HL-60 (cell line): ENCODE measurements around the gene NCBP3.

ENCODE experiments used
- GABPA ChIP-seq: IDR thresholded peaks from 2 replicates; pipeline ENCODE4 v1.6.1; 2012; ENCODE audit warnings: low read depth
- POLR2AphosphoS5 ChIP-seq: IDR thresholded peaks from 2 replicates; pipeline ENCODE4 v1.6.1; 2012; ENCODE audit warnings: low read depth
- SPI1 ChIP-seq: IDR thresholded peaks from 2 replicates; pipeline ENCODE4 v1.6.1; 2012; ENCODE audit warnings: low read depth, mild to moderate bottlenecking, borderline replicate concordance
- TF ChIP-seq, protein P1 (sequence below): IDR thresholded peaks from 2 replicates; pipeline ENCODE4 v1.6.1; 2012; ENCODE audit warnings: low read depth; ENCODE audit not compliant: insufficient replicate concordance
- TF ChIP-seq, protein P2 (sequence below): IDR thresholded peaks from one replicate; pipeline ENCODE4 v1.5.1; 2011; ENCODE audit warnings: low read length, control low read depth, inconsistent platforms; ENCODE audit not compliant: insufficient read depth

DNA sequence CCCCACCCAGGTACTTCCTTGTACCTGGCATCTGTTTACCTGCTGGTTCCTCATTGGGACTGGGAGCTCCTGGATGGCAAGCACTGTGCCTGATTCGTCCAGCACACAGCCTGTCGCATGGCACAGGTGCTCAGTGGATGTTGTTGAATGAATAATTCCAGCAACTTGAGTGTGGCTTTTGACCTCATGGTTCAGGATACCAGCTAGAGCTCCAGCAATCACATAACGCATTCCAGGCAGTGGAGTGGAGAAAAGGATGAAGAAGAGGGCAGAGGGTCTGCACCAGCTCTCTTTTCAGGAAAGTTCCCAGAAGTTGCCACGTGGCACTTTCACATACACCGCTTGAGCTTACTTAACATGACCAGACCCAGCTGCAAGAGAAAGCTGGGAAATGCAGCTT is 48.1 kb upstream of the NCBP3 start:
- TF ChIP-seq, protein P1, sequence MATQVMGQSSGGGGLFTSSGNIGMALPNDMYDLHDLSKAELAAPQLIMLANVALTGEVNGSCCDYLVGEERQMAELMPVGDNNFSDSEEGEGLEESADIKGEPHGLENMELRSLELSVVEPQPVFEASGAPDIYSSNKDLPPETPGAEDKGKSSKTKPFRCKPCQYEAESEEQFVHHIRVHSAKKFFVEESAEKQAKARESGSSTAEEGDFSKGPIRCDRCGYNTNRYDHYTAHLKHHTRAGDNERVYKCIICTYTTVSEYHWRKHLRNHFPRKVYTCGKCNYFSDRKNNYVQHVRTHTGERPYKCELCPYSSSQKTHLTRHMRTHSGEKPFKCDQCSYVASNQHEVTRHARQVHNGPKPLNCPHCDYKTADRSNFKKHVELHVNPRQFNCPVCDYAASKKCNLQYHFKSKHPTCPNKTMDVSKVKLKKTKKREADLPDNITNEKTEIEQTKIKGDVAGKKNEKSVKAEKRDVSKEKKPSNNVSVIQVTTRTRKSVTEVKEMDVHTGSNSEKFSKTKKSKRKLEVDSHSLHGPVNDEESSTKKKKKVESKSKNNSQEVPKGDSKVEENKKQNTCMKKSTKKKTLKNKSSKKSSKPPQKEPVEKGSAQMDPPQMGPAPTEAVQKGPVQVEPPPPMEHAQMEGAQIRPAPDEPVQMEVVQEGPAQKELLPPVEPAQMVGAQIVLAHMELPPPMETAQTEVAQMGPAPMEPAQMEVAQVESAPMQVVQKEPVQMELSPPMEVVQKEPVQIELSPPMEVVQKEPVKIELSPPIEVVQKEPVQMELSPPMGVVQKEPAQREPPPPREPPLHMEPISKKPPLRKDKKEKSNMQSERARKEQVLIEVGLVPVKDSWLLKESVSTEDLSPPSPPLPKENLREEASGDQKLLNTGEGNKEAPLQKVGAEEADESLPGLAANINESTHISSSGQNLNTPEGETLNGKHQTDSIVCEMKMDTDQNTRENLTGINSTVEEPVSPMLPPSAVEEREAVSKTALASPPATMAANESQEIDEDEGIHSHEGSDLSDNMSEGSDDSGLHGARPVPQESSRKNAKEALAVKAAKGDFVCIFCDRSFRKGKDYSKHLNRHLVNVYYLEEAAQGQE = no peak
- TF ChIP-seq, protein P2, sequence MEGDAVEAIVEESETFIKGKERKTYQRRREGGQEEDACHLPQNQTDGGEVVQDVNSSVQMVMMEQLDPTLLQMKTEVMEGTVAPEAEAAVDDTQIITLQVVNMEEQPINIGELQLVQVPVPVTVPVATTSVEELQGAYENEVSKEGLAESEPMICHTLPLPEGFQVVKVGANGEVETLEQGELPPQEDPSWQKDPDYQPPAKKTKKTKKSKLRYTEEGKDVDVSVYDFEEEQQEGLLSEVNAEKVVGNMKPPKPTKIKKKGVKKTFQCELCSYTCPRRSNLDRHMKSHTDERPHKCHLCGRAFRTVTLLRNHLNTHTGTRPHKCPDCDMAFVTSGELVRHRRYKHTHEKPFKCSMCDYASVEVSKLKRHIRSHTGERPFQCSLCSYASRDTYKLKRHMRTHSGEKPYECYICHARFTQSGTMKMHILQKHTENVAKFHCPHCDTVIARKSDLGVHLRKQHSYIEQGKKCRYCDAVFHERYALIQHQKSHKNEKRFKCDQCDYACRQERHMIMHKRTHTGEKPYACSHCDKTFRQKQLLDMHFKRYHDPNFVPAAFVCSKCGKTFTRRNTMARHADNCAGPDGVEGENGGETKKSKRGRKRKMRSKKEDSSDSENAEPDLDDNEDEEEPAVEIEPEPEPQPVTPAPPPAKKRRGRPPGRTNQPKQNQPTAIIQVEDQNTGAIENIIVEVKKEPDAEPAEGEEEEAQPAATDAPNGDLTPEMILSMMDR = no peak
- no peak for TF ChIP-seq GABPA
- TF ChIP-seq POLR2AphosphoS5 = no peak
- no peak for TF ChIP-seq SPI1
